Lung (tissue), 12 donors: ENCODE measurements around the gene ZNF79. TPM values are rescaled to one million over a fixed set of nuclear protein-coding genes. Genes with fewer than 3 reads are reported as not detected.

ENCODE experiments used
- ATAC-seq: fragments of 200-7000 bp; cut with Tn5 transposase; one replicate; pipeline ENCODE4 v1.9.1; 2020; ENCODE audit warnings: moderate number of reproducible peaks; ENCODE audit not compliant: insufficient read depth, low FRiP score
- DNase-seq, 3 donors: peaks; one replicate each; pipeline ENCODE4 v3.0.0-alpha.2; 2013 to 2017
- H3K27ac ChIP-seq, 2 donors: one replicate each; pipeline ENCODE4 v1.5.1; 2013; ENCODE audit warnings: mild to moderate bottlenecking in 2 of 2, moderate library complexity in 2 of 2, control low read depth in 1 of 2, inconsistent platforms in 1 of 2, low read depth in 1 of 2, low read length in 1 of 2
- H3K27me3 ChIP-seq, 3 donors: one replicate each; pipeline ENCODE4 v1.5.1; 2013; ENCODE audit warnings: low read length in 2 of 3; ENCODE audit not compliant: control insufficient read depth in 3 of 3, insufficient read depth in 3 of 3
- H3K36me3 ChIP-seq, 4 donors: one replicate each; pipeline ENCODE4 v1.5.1; 2013; ENCODE audit warnings: low read length in 4 of 4, mild to moderate bottlenecking in 1 of 4, moderate library complexity in 1 of 4; ENCODE audit not compliant: control insufficient read depth in 4 of 4, insufficient read depth in 4 of 4
- H3K4me1 ChIP-seq, 5 donors: one replicate each; pipeline ENCODE4 v1.5.1; 2013; ENCODE audit warnings: low read length in 5 of 5, mild to moderate bottlenecking in 2 of 5, moderate library complexity in 1 of 5; ENCODE audit not compliant: control insufficient read depth in 5 of 5, insufficient read depth in 5 of 5
- H3K4me3 ChIP-seq: one replicate; pipeline ENCODE4 v1.5.1; 2013; ENCODE audit warnings: mild to moderate bottlenecking, control low read depth, moderate library complexity
- H3K9ac ChIP-seq, 2 donors: one replicate each; pipeline ENCODE4 v1.5.1; 2013; ENCODE audit warnings: low read length in 2 of 2, control low read depth in 1 of 2; ENCODE audit not compliant: insufficient read depth in 1 of 2
- H3K9me3 ChIP-seq, 4 donors: one replicate each; pipeline ENCODE4 v1.5.1; 2013; ENCODE audit warnings: low read length in 3 of 4, mild to moderate bottlenecking in 1 of 4, moderate library complexity in 1 of 4; ENCODE audit not compliant: control insufficient read depth in 4 of 4, insufficient read depth in 3 of 4
- WGBS, 2 donors: extraction: QIAGEN DNeasy Blood & Tissue Kit; methylation state at CpG; one replicate each; pipeline ENCODE4 v1.1.7; 2013; 5-methylcytosine and 5-hydroxymethylcytosine counted together
- polyA plus RNA-seq, 2 donors: library from polyadenylated mRNA; stranded (reverse); fragments of 200-250 nt; gene quantifications; one replicate each; pipeline ENCODE4 v1.2.1, GENCODE V29; 2013
- total RNA-seq, 2 donors: library from RNA; depleted of rRNA in 1 of 2; stranded (reverse); fragments of >200 nt in 1 of 2; gene quantifications; one replicate each; pipeline ENCODE4 v1.2.1, GENCODE V29; 2014 to 2021
- TF ChIP-seq, protein P1 (sequence below): IDR thresholded peaks from 2 replicates; pipeline ENCODE4 v1.5.1; 2012; ENCODE audit warnings: mild to moderate bottlenecking; ENCODE audit errors: control extremely low read depth, extremely low read depth
- donor health status: control.
- donor health status: control.
- donor health status: Bipolar disorder and iron deficiency.
- donor health status: healthy.
- donor health status: DM: yes; HTN: yes; CAD: no.

The ZNF79 gene
- total and polyA plus RNA-seq, 4 donors, result 3.1 to 9.3 (median 5.9) TPM

DNA sequence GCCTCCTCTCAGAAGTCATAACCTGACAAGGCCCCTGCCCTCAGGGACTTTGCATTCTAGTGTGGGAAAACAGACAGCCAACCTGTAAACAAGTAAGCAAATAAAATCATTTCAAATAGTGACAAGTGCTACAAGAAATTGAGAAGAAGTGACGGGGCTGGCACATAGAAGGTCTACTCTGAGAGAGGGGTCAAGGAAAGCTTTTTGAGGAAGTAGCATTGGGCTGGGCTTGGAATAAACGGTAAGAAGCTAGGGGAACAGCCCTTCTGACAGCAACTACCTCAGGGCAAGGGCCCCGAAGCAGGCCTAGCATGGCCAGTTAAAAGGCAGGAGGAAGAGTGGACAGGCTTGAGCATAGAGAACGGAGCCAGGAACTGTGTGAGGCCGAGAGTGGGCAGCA lies 32.0 kb upstream of the ZNF79 start:
- no peak overlapping the region for H3K9ac ChIP-seq
- no peak overlapping the region for H3K27ac ChIP-seq
- H3K4me1 ChIP-seq, result peaks cover 0 to 12% (median 6%) of the 10 kb centered on the region in 5 donors
- H3K27me3 ChIP-seq, result no peaks in the 10 kb centered on the region
- H3K9me3 ChIP-seq, result no peaks in the 10 kb centered on the region
- ATAC-seq (no peak), DNase-seq (no peak)
- TF ChIP-seq, protein P1, sequence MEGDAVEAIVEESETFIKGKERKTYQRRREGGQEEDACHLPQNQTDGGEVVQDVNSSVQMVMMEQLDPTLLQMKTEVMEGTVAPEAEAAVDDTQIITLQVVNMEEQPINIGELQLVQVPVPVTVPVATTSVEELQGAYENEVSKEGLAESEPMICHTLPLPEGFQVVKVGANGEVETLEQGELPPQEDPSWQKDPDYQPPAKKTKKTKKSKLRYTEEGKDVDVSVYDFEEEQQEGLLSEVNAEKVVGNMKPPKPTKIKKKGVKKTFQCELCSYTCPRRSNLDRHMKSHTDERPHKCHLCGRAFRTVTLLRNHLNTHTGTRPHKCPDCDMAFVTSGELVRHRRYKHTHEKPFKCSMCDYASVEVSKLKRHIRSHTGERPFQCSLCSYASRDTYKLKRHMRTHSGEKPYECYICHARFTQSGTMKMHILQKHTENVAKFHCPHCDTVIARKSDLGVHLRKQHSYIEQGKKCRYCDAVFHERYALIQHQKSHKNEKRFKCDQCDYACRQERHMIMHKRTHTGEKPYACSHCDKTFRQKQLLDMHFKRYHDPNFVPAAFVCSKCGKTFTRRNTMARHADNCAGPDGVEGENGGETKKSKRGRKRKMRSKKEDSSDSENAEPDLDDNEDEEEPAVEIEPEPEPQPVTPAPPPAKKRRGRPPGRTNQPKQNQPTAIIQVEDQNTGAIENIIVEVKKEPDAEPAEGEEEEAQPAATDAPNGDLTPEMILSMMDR, result no peak
- no peak overlapping the region for H3K4me3 ChIP-seq
- WGBS, 2 donors, result 51 to 79% methylated on average over 5 of the region's 5 CpGs
- peaks cover 0 to 7% (median 0%) of the 10 kb centered on the region in 4 donors for H3K36me3 ChIP-seq

DNA sequence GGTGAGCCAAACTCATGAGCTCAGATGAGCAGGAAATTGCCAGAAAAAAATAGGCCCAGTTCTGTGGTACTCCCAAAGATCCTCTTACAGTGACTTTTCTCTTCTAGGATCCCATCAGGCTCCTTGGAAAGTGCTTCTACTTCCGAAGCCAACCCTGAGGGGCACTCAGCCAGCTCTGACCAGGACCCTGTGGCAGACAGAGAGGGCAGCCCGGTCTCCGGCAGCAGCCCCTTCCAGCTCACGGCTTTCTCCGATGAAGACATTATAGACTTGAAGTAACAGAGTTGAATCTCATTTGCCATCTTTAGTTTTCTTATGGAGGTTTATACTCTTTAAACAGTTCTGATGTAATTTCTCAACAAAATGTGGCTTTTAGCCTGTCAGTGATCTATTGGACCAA lies 31.2 kb upstream of the ZNF79 start:
- H3K36me3 ChIP-seq, result peaks cover 0 to 7% (median 0%) of the 10 kb centered on the region in 4 donors
- ATAC-seq (no peak), DNase-seq (no peak)
- H3K9me3 ChIP-seq, result no peaks in the 10 kb centered on the region
- 95 to 96% methylated on average over 5 of the region's 5 CpGs for WGBS, 2 donors
- H3K27ac ChIP-seq, result no peak overlapping the region
- no peak overlapping the region for H3K4me3 ChIP-seq
- H3K4me1 ChIP-seq, result peaks cover 0 to 11% (median 6%) of the 10 kb centered on the region in 5 donors
- TF ChIP-seq, protein P1, result no peak
- no peak overlapping the region for H3K9ac ChIP-seq
- no peaks in the 10 kb centered on the region for H3K27me3 ChIP-seq

DNA sequence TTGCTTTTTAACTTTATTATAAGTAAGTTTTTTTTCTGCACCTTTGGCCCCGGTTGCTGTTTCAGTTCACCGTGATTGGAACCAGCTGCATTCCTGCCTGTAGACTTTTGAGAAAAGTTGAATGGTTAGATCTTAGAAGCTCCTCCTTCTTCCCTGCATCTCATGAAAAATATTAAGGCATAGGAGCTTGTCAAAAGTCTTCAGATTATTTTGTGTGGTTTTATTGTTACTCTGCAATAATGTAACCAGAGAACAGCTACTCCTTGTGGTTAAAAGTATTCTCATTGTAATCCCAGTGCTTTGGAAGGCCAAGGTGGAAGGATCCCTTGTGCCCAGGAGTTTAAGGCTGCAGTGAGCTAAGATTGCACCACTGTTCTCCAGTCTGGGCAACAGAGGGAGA lies 30.5 kb upstream of the ZNF79 start:
- no peak overlapping the region for H3K27ac ChIP-seq
- DNase-seq, result no peak
- no peak for ATAC-seq
- H3K36me3 ChIP-seq, result peaks cover 0 to 7% (median 0%) of the 10 kb centered on the region in 4 donors
- H3K9ac ChIP-seq, result no peak overlapping the region
- H3K4me1 ChIP-seq, result peaks cover 0 to 14% (median 8%) of the 10 kb centered on the region in 5 donors
- WGBS, 2 donors, result 76 to 81% methylated on average over 2 of the region's 2 CpGs
- H3K27me3 ChIP-seq, result no peaks in the 10 kb centered on the region
- no peak overlapping the region for H3K4me3 ChIP-seq
- H3K9me3 ChIP-seq, result no peaks in the 10 kb centered on the region
- TF ChIP-seq, protein P1, result no peak
